Measurements from ENCODE around the gene TLE7.

The TLE7 gene

GRCh38 chr16:71412270-71413160, 29.3 kb downstream of the TLE7 start:
- DNase-seq, result peak; percentile 24

DNA sequence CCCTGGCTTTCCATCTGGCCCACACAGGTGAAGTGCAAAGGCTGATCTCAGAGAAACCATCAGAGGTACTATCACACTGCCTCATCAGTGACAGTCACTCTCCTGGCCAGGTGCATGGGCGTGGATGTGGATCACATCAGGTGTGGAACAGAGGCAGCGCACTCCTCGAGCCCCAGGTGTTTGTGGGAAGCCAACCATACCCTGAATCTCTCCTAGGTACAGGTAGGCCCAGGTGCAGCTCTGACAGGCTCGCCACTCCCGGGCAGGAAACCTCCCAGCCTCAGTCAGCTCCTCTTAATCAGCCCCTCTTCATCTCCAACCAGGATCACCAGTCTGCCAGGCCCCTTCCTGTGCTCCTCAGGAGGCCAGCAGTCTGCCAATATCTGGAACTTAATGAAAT, 31.7 kb downstream of the TLE7 start:
- DNase-seq, result no peak

GRCh38 chr16:71409011-71409775, 32.7 kb downstream of the TLE7 start:
- DNase-seq, result no peak

- no peak for DNase-seq
Measured at GRCh38 chr16:71408536-71408935, 33.3 kb downstream of the TLE7 start.

GRCh38 chr16:71407731-71408130, 34.1 kb downstream of the TLE7 start:
- DNase-seq, result no peak

GRCh38 chr16:71406724-71407123, 35.1 kb downstream of the TLE7 start:
- no peak for DNase-seq

GRCh38 chr16:71406316-71406715, 35.5 kb downstream of the TLE7 start:
- DNase-seq, result no peak

- no peak for DNase-seq
Measured at GRCh38 chr16:71404364-71404763, 37.5 kb downstream of the TLE7 start.

GRCh38 chr16:71402674-71403073, 39.2 kb downstream of the TLE7 start:
- no peak for DNase-seq

GRCh38 chr16:71402007-71402406, 39.8 kb downstream of the TLE7 start:
- no peak for DNase-seq

DNA sequence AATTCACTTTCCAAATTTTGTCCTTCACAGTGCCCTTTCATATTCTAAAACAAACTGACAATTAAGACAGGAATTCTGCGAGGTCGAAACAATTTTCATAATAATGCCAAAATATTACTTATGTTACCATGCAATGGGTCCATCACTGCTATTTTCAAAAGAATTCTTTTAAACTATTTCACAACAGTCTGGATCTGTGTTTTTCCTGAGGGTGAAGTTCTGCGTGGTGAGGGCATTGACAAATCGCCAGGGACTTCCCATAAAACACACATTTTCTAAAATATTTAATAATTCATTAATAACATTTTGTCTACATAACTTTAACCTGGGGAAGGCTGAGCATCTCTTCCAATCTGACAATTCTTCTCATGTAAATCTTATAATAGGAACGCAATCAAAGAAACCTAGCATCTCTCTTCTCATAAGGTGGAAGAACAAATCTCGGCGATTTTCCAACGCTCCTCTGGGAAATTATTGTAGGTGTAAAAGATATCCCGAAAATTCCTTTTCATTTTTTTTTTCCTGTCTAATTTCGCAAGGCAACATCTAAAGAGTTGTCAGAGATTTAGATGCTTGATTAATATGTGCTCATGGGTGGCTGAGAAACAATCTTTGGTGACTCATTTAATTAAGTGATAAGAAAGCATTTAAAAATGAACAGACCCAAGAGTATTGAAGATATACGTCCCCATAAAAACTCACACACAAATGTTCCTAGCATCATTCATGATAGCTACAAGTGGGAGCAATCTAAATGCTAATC, 41.9 kb downstream of the TLE7 start:
- DNase-seq, result no peak

GRCh38 chr16:71396594-71396993, 45.3 kb downstream of the TLE7 start:
- no peak for DNase-seq

DNA sequence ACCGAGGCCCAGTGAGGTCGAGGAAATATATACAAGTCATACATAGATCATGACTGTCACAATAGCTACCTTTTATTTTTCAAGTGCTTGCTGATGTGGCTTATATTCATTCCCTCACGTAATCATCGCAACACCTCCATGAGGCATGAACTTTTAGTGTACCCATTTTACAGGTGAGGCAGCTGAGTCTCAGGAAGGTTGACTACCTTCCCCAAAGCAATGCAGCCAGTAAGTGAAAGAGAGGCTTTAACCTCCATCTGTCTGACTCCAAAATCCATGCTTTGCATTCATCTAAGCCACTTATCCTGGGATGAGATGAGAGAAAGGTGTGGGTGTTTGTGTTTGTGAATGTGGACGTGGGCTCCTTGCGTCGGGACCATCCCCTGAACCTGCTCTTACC, 52.5 kb downstream of the TLE7 start:
- no peak for DNase-seq

DNA sequence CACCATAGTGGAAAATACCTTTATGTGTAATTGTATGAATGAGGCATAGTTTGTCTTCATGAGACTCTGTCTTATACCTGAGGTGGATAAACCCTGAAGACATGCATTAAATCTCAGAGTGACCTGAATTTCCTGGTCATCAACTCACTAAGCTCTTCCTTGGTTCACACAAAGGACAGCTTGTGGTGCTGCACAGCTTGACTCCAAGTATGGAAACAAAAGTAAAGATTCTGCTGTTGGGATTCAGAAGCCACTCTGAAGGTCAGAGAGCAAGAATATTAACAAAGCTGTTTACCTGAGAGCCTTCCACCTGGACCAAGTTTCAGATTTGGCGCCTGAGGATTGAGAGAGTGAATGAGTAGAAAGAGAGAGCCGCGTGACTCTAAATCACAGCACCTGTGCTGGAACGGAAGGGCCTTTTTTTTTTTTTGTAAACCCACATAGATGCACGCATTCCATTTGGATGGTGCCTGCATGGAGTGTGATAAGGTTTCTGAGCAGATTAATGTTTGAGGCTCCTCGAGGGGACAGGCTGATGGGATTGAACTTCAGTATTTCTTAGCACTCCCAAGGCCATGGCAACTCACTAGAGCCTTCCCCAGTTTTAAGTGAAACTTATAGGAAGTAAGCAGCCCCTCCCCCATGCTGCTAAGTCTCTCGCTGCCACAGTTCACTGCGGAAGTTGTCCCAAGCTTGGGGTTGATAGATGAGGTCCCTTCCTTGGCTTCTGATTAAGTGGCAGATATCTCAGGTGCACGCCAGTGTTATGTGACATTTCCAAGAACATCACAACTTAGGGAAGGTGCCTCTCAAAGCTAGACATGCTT, 54.6 kb downstream of the TLE7 start:
- DNase-seq, result no peak

DNA sequence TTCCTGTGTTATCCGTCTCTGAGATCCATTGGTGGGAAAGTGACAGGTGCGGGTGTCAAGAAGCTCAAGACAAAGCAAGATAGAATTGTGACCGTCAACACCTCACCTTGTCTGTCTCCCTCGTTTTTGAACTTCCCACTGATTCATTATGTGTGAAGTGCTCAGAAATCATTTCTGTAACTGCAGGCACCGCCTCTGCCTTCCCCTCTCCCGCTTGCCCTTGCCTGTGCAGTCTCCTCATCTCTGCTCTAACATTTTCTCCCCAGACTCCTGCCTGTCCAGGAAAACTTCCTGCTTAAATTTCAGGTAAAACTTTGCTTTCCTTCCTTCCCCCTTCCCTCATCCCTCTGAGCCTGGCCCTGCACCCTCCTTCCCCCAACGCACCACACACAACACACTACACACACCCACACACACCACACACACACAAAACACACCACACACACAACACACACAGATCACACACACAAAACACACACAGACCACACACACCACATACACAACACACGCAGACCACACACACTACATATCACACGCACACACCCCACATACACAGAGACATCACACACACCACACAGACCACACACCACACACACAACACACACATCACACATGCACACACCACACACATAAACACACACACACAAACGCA, 57.7 kb downstream of the TLE7 start:
- DNase-seq, result no peak

DNA sequence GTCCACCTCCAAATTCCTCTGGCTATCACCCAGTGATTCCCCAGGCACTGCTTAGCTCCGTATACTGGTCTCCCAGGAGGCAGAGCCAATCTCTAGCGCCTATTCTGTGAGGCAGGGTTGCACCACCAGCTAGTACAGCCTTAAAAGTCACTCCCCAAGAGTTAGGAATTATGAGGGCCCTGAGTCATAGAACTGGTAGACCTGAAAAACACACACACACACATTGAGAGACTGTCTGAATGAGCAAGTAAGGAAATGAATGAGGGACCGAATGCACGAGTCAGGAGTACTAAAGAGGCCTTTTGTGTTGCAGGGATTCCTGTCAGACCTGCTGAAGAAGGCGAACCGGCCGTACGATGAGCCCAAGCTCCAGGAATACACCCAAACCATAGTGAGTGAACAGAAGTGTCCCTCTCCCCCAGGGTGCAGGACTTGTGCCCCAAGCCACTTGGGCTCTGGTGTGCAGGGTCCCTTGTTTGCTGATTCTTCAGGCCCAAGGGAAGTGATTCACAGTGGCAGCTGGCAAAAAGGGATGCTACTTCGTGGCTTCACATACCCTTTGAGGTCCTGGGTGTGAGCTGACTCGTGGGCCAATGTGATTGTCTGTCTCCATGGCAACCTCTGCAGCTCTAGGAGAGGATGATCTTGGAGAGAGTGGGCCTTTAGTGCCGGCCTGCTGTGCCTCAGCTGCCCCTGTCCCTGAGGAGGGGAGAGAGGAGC, 58.6 kb downstream of the TLE7 start:
- DNase-seq, result no peak

DNA sequence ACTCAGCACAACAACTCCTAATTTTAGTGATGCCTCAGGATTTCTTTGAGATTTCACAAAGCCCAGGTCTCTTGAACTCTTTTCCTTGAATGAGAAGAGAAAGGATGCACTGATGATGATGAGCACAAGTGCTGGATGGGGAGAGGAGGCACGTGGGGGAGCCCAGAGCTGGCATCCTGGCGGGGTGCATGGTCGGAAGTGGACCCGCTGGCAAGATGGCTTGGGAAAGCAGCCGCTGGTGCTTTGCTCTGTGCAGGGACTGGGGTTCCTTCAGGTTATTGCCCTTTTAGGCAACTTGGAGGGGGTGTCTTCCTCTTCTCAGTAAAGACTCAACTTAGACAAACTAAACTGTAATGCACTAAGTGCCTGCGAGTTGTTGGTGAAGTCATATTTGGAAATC, 61.0 kb downstream of the TLE7 start:
- no peak for DNase-seq
